HepG2 (cell line): ENCODE results near the gene DYSF. TPM values are rescaled to one million over a fixed set of nuclear protein-coding genes. Genes with fewer than 3 reads are reported as not detected.

ENCODE experiments used
- ATAC-seq: fragments of 200-7000 bp; cut with Tn5 transposase; 3 replicates; pipeline ENCODE4 v1.9.1; 2020; ENCODE audit warnings: mild to moderate bottlenecking, moderate library complexity
- BruUV-seq: library from RNA; stranded (reverse); fragments of 400-500 nt; replicated peaks from 2 replicates; lab custom pipeline; 2021; lab: Mats Ljungman, UMichigan
- CTCF ChIA-PET: fragments of 300-600 bp; formaldehyde crosslinking; extraction: SDS; loops from one replicate; lab custom pipeline; 2021; ENCODE audit warnings: low total read pairs, inconsistent platforms, low intra/inter-chr PET ratio; lab: Yijun Ruan, JAX
- POLR2A ChIA-PET: fragments of 350-600 bp; sonication (Branson Sonifier 250); formaldehyde crosslinking; loops from one replicate; lab custom pipeline; 2020; ENCODE audit warnings: antibody characterized with exemption, inconsistent platforms; lab: Yijun Ruan, JAX
- DNase-seq: peaks from one replicate; pipeline ENCODE4 v3.0.0-alpha.2; 2015; ENCODE audit warnings: low spot score
- FAIRE-seq: peaks from 3 replicates; lab custom pipeline; 2011; peaks lifted over from hg19 to GRCh38; lab: Jason Lieb, UNC
- H2AFZ ChIP-seq: one replicate; pipeline ENCODE4 v1.6.1; 2011; ENCODE audit warnings: low read length, inconsistent platforms
- H3K27ac ChIP-seq: fragments of 300-600 bp; 3 replicates; pipeline ENCODE4 v1.8.0; 2011; ENCODE audit warnings: mixed run types, mild to moderate bottlenecking, mixed read lengths, low read length, inconsistent platforms; ENCODE audit not compliant: insufficient read depth; ENCODE audit errors: extremely low read length
- H3K27me3 ChIP-seq, 2 experiments: fragments of 200-600 bp in 1 of 2; 2 replicates in 1 of 2; 3 replicates in 1 of 2; pipeline versions ENCODE4 v1.6.0 to v1.8.0; 2011; ENCODE audit warnings: low read length in 2 of 2, mild to moderate bottlenecking in 2 of 2, moderate library complexity in 2 of 2, inconsistent platforms in 1 of 2; ENCODE audit not compliant: insufficient read depth in 2 of 2, control insufficient read depth in 1 of 2
- H3K36me3 ChIP-seq, 2 experiments: fragments of 200-600 bp in 1 of 2; replicated peaks in 1 of 2; 2 replicates in 1 of 2; 3 replicates in 1 of 2; pipeline versions ENCODE4 v1.5.1 to v1.8.0; 2011; ENCODE audit warnings: low read length in 2 of 2, inconsistent platforms in 1 of 2; ENCODE audit not compliant: insufficient read depth in 2 of 2, control insufficient read depth in 1 of 2
- H3K4me1 ChIP-seq: 2 replicates; pipeline ENCODE4 v1.5.1; 2012; ENCODE audit warnings: low read length, inconsistent platforms; ENCODE audit not compliant: insufficient read depth
- H3K4me2 ChIP-seq: 2 replicates; pipeline ENCODE4 v1.6.0; 2011; ENCODE audit warnings: low read depth, low read length, inconsistent platforms
- H3K4me3 ChIP-seq, 3 experiments: fragments of 200-600 bp in 1 of 3; sonication (generic), shearing (Covaris generic) in 1 of 3; replicated peaks in 1 of 3; 2 replicates each; pipeline ENCODE4 v1.5.1; 2011 to 2016; ENCODE audit warnings: low read length in 3 of 3, inconsistent platforms in 2 of 3, low read depth in 2 of 3, mild to moderate bottlenecking in 2 of 3, control low read depth in 1 of 3, mixed read lengths in 1 of 3; ENCODE audit not compliant: insufficient read depth in 1 of 3
- H3K79me2 ChIP-seq: one replicate; pipeline ENCODE4 v1.6.1; 2011; ENCODE audit warnings: low read length, inconsistent platforms; ENCODE audit not compliant: insufficient read depth
- H3K9ac ChIP-seq: 2 replicates; pipeline ENCODE4 v1.6.0; 2011; ENCODE audit warnings: mild to moderate bottlenecking, low read depth, low read length, inconsistent platforms; ENCODE audit not compliant: insufficient read depth
- H3K9me3 ChIP-seq: 2 replicates; pipeline ENCODE4 v1.5.1; 2012; ENCODE audit warnings: mild to moderate bottlenecking, low read length
- H4K20me1 ChIP-seq: 2 replicates; pipeline ENCODE4 v1.6.0; 2011; ENCODE audit warnings: inconsistent platforms, mild to moderate bottlenecking, low read length, moderate library complexity; ENCODE audit not compliant: insufficient read depth
- CREM ChIP-seq, 2 experiments: sonication (generic) in 1 of 2; formaldehyde crosslinking in 1 of 2; IDR thresholded peaks; 2 replicates each; pipeline versions ENCODE4 v1.4.0 to v1.6.1; 2016 to 2020; ENCODE audit warnings: antibody characterized with exemption in 1 of 2, mild to moderate bottlenecking in 1 of 2, missing genetic modification reagents in 1 of 2
- KLF16 ChIP-seq, 2 experiments: sonication (generic) in 1 of 2; formaldehyde crosslinking in 1 of 2; IDR thresholded peaks; 2 replicates each; pipeline versions ENCODE4 v1.6.1 to v1.8.0; 2016 to 2023; ENCODE audit warnings: missing genetic modification reagents in 2 of 2, missing compliant biosample characterization in 1 of 2
- PHF5A ChIP-seq: IDR thresholded peaks from one replicate; pipeline ENCODE4 v1.6.1; 2018; ENCODE audit warnings: low read depth, missing genetic modification reagents; ENCODE audit not compliant: unreplicated experiment
- RXRA ChIP-seq: sonication (generic); formaldehyde crosslinking; IDR thresholded peaks from 2 replicates; pipeline ENCODE4 v1.5.1; 2020; ENCODE audit warnings: missing genetic modification reagents
- ZNF343 ChIP-seq: sonication (generic); formaldehyde crosslinking; IDR thresholded peaks from 2 replicates; pipeline ENCODE4 v1.4.0; 2020; ENCODE audit warnings: mild to moderate bottlenecking, missing genetic modification reagents
- ZNF367 ChIP-seq: sonication (generic); formaldehyde crosslinking; IDR thresholded peaks from 2 replicates; pipeline ENCODE4 v1.4.0; 2020; ENCODE audit warnings: missing genetic modification reagents, borderline replicate concordance
- ZNF841 ChIP-seq: sonication (generic); formaldehyde crosslinking; IDR thresholded peaks from 2 replicates; pipeline ENCODE4 v1.8.1; 2023; ENCODE audit warnings: missing genetic modification reagents, borderline replicate concordance
- WGBS: methylation state at CpG from one replicate; pipeline ENCODE4 v1.1.6; 2017; ENCODE audit warnings: low lambda C conversion rate; 5-methylcytosine and 5-hydroxymethylcytosine counted together
- in situ Hi-C: cut with HindIII; loops from 2 replicates; pipeline ENCODE4 v1.10.0; 2017; ENCODE audit warnings: low pct_unique_long_range_greater_than_20kb; ENCODE audit not compliant: extremely low pct_ligation_motif_present
- intact Hi-C: fragments of 100-400 bp; cut with micrococcal nuclease; formaldehyde crosslinking; loops from one replicate; pipeline ENCODE4 v1.10.0; 2022; ENCODE audit not compliant: unreplicated experiment
- polyA plus RNA-seq, 8 experiments: library from polyadenylated mRNA; depleted of rRNA in 3 of 8; stranded (reverse) in 7 of 8; unstranded in 1 of 8; fragments of >200 nt; fragmentation: Illumina TruSeq in 4 of 8; extraction: Trizol in 4 of 8; gene quantifications; 2 replicates each; pipeline versions ENCODE4 v1.2.1 to v1.2.3, GENCODE V29; 2011 to 2016; ENCODE audit warnings: low read depth in 4 of 8, missing spikeins in 1 of 8, mixed read lengths in 1 of 8; ENCODE audit not compliant: insufficient read depth in 1 of 8
- total RNA-seq, 5 experiments: library from RNA; depleted of rRNA; stranded (reverse); fragments of >200 nt; fragmentation: Illumina TruSeq; extraction: Trizol; gene quantifications; 2 replicates each; pipeline ENCODE4 v1.2.3, GENCODE V29; 2016; ENCODE audit warnings: low read depth in 1 of 5
- TF ChIP-seq, protein P1 (sequence below): sonication (generic); formaldehyde crosslinking; IDR thresholded peaks from 2 replicates; pipeline ENCODE4 v1.9.0; 2021; ENCODE audit warnings: missing genetic modification reagents, borderline replicate concordance
- TF ChIP-seq, protein P2 (sequence below): IDR thresholded peaks from 2 replicates; pipeline ENCODE4 v1.6.1; 2016; ENCODE audit warnings: missing genetic modification reagents, missing compliant biosample characterization

Gene DYSF
- total and polyA plus RNA-seq, 2 of the 13 experiments (the other 11 are each of a cell fraction or from before 2014, with no cell fraction given) = 0.15 to 2.4 TPM

- TF ChIP-seq, protein P1, sequence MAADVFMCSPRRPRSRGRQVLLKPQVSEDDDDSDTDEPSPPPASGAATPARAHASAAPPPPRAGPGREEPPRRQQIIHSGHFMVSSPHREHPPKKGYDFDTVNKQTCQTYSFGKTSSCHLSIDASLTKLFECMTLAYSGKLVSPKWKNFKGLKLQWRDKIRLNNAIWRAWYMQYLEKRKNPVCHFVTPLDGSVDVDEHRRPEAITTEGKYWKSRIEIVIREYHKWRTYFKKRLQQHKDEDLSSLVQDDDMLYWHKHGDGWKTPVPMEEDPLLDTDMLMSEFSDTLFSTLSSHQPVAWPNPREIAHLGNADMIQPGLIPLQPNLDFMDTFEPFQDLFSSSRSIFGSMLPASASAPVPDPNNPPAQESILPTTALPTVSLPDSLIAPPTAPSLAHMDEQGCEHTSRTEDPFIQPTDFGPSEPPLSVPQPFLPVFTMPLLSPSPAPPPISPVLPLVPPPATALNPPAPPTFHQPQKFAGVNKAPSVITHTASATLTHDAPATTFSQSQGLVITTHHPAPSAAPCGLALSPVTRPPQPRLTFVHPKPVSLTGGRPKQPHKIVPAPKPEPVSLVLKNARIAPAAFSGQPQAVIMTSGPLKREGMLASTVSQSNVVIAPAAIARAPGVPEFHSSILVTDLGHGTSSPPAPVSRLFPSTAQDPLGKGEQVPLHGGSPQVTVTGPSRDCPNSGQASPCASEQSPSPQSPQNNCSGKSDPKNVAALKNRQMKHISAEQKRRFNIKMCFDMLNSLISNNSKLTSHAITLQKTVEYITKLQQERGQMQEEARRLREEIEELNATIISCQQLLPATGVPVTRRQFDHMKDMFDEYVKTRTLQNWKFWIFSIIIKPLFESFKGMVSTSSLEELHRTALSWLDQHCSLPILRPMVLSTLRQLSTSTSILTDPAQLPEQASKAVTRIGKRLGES (CRISPR knock-in tag) = no peak
- TF ChIP-seq CREM (IDR thresholded peaks at IDR 0.05) (no peak), CREM (CRISPR knock-in tag; IDR thresholded peaks at IDR 0.05) (no peak), KLF16 (CRISPR knock-in tag; IDR thresholded peaks at IDR 0.05) (no peak)
- TF ChIP-seq, all 625 proteins: peak for 0
Measured at GRCh38 chr2:71606244-71606643, 152.9 kb downstream of the DYSF start (continued).

GRCh38 chr2:71607151-71607889, 154.0 kb downstream of the DYSF start:
- Histone ChIP-seq H3K27me3 (no peaks in the 10 kb centered on the region; a peak in 1 of 5 replicates), H3K4me2 (no peak overlapping the region), H3K9me3 (no peaks in the 10 kb centered on the region), H3K9ac (no peak overlapping the region), H3K4me3 (no peak overlapping the region), H3K36me3 (no peaks in the 10 kb centered on the region), H3K4me1 (no peaks in the 10 kb centered on the region), H4K20me1 (no peaks in the 10 kb centered on the region), H3K27ac (no peak overlapping the region), H2AFZ (no peak overlapping the region), H3K79me2 (no peaks in the 10 kb centered on the region)
- in situ Hi-C loops = no loop called here
- ATAC-seq (no peak), FAIRE-seq (no peak), DNase-seq (no peak)
- WGBS = 47% methylated on average over 7 of the region's 7 CpGs
- ChIA-PET CTCF (no interaction called here), POLR2A (interaction anchor here (0.6 kb wide), 1 partner anchor 8 kb away, joined by 3 read pairs; no protein-coding TSS in a partner anchor)
- BruUV-seq = no TSS peak
- intact Hi-C loops = no loop called here
- TF ChIP-seq ZNF841 (no peak), PHF5A (no peak), RXRA (CRISPR knock-in tag) (no peak), CREM (IDR thresholded peaks at IDR 0.05) (no peak), CREM (CRISPR knock-in tag; IDR thresholded peaks at IDR 0.05) (no peak), ZNF343 (no peak), ZNF367 (CRISPR knock-in tag) (no peak)
- TF ChIP-seq, protein P2, sequence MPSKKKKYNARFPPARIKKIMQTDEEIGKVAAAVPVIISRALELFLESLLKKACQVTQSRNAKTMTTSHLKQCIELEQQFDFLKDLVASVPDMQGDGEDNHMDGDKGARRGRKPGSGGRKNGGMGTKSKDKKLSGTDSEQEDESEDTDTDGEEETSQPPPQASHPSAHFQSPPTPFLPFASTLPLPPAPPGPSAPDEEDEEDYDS (CRISPR knock-in tag) = no peak
